ENCODE results near the gene MAML3.

DNA sequence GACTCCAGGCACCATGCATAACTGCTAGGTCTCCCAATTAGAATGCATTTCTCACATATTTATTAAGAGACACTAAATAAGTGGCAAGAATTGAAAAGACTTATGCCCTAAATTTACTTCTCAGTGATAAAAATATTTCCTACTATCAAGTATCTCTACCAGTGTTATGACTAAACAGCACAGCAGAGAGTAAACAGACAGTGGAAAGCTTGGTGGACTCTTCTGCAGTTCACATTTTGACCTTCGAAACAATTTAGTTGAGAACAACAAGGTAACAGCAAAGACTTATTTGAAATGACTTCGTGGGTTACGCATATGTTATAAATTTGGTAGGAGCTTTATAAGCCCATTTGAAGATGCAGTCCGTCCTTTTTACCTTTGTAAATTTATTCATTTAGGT, 16.3 kb upstream of the MAML3 start:
- no peak for TF ChIP-seq POLR2AphosphoS5 (IDR thresholded peaks at IDR 0.05)
- TF ChIP-seq POLR2A (IDR thresholded peaks at IDR 0.05), result no peak

Data from spleen (tissue), 3 donors.